ENCODE measurements around the gene MAFG. TPM values are rescaled to one million over a fixed set of nuclear protein-coding genes. Genes with fewer than 3 reads are reported as not detected.

The MAFG gene
- total RNA-seq, 1 experiment from 2014 or later, result 31.4 TPM

GRCh38 chr17:81966343-81967243 is 39.1 kb upstream of the MAFG start:
- Histone ChIP-seq H4K5ac (ENCODE audit: insufficient read length, low read depth, low read length) (no peak overlapping the region), H3K14ac (ENCODE audit: insufficient read depth, low read length) (no peak overlapping the region; the same call in 1 of the 2 replicates), H2BK120ac (ENCODE audit: low read depth, low read length, poor library complexity, severe bottlenecking) (no peak overlapping the region), H4K20me1 (ENCODE audit: control insufficient read depth, insufficient read depth, insufficient read length) (no peaks in the 10 kb centered on the region), H3K23me2 (ENCODE audit: insufficient read length, low read depth, low read length, poor library complexity, severe bottlenecking) (no peaks in the 10 kb centered on the region), H3K4me2 (ENCODE audit: insufficient read depth, insufficient read length, low read length) (no peak overlapping the region), H2BK12ac (ENCODE audit: insufficient read length, low read depth, low read length) (no peak overlapping the region), H3K4me1 (ENCODE audit: insufficient read depth, low read length) (peaks cover 2% of the 10 kb centered on the region; the same call in 1 of the 2 replicates), H3K23ac (ENCODE audit: insufficient read length, low read depth, low read length) (no peak overlapping the region), H3K27me3 (ENCODE audit: insufficient read depth, low read length) (peaks cover 19% of the 10 kb centered on the region; the same call in 1 of the 2 replicates), H3K56ac (ENCODE audit: insufficient read length, low read depth, low read length) (no peak overlapping the region), H3K9me3 (ENCODE audit: control insufficient read depth, low read depth, low read length) (no peaks in the 10 kb centered on the region), H2AFZ (ENCODE audit: low read length) (no peak overlapping the region), H3K18ac (ENCODE audit: insufficient read length, low read depth, low read length) (no peak overlapping the region), H2BK5ac (ENCODE audit: insufficient read length, low read length) (no peak overlapping the region), H2BK15ac (ENCODE audit: low read depth, low read length) (no peak overlapping the region), H3K27ac (ENCODE audit: insufficient read length, low read depth, low read length) (no peak overlapping the region), H3K79me1 (ENCODE audit: insufficient read depth, low read depth, low read length, poor library complexity, severe bottlenecking) (no peaks in the 10 kb centered on the region), H4K91ac (ENCODE audit: insufficient read length, low read depth, low read length) (no peak overlapping the region), H3K4ac (ENCODE audit: low read depth, low read length) (no peak overlapping the region), H2AK5ac (ENCODE audit: insufficient read length, low read length) (no peak overlapping the region), H3K9ac (ENCODE audit: extremely low read depth, insufficient read length, low read length) (no peak overlapping the region), H2BK20ac (ENCODE audit: low read depth, low read length, poor library complexity, severe bottlenecking) (no peak overlapping the region), H3T11ph (ENCODE audit: low read length) (no peak overlapping the region), H3K79me2 (ENCODE audit: insufficient read depth, low read length) (no peaks in the 10 kb centered on the region), H4K8ac (replicated peaks; ENCODE audit: insufficient read length, low read depth, low read length) (no peak overlapping the region)
- Mint-ChIP-seq H3K4me3 (no peak overlapping the region), H3K4me1 (peaks cover 13 to 25% of the 10 kb centered on the region in 2 experiments), H3K27me3 (ENCODE audit: low read depth) (peaks cover 84% of the 10 kb centered on the region), H3K27ac (no peak overlapping the region), H3K9me3 (no peaks in the 10 kb centered on the region), H3K36me3 (ENCODE audit: insufficient read depth in 1 of 3, low read depth in 3 of 3) (no peaks in the 10 kb centered on the region)
- WGBS (ENCODE audit: extremely low coverage, insufficient read length, low lambda C conversion rate), result no CpG with 5 or more reads among the region's 41 CpGs
- TF ChIP-seq CTCF (conservative IDR thresholded peaks at IDR 0.05), result no peak
- peak; percentile 85 for DNase-seq

All from H9 (cell line).